Amniotic epithelial cell (primary cell): ENCODE measurements around the gene GAB2.
"Not testable (repeated sequence)": the region's sequence is repeated elsewhere in the genome, so short reads cannot be mapped to it uniquely, and the experiment has no call there.

Source experiments
- DNase-seq: peaks from one replicate; pipeline ENCODE4 v3.0.0-alpha.2; 2010; ENCODE audit warnings: low read depth

The GAB2 gene

DNA sequence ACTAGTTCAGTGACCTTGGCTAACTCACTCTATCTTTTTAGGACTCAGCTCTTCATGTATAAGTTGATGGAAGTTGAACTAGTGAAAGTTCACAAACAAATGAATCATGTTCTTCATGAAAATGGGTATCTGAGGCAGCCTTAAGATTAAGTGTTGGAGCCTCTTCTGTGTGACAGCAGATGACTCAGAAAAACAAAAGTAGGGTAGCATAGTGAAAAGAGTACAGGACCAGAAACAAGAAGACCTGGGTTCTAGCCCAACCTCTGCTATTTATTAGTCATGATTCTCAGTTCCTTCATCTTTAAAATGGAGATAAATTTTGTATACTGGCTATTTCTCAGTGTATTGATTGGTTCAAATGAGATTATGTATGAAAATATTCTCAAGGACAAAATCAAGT, 168.7 kb downstream of the GAB2 start:
- peak; percentile 33 for DNase-seq

DNA sequence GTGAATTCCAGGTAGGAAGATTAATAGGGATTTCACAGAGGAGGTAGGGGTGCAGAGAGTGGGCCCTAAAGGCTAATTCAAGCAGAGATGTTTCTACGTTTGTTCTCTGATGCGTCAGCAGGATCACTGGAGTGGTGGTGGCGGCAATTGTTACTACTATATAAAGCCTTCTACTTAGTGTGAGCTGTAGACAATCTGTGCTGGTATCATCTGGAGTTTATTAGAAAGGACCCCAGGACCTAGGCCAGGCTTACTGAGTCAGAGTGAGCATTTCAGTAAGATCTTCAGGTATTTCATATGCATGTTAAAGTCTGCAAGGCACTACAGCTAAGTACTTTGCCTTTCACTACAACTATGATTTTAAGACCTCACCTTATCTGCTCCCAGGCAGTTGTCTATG, 169.4 kb downstream of the GAB2 start:
- no peak for DNase-seq

DNA sequence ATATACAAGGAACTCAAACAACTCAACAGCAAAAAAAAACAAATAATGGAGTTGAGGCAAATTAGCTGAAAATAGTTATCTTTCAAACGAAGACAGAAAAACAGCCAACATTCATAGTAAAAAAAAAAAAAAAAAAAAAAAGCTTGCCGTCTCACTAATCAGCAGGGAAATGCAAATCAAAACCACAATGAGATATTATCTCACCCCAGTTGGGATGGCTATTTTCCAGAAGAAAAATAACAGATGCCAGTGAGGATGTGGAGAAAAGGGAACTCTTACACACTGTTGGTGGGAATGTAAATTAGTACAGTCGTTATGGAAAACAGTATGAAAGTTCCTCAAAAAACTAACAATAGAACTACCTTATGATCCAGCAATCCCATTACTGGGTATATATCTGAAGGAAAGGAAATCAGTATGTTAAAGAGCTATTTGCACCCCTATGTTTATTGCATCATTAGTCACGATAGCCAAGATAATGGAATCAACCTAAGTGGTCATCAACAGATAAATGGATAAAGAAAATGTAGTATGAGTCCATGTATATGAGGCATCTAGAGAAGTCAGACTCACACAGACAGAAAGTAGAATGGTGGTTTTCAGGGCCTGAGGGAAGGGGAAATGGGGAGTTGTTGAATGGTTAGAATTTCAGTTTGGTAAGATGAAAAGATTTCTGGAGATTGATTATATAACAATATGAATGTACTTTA, 172.9 kb downstream of the GAB2 start:
- peak; percentile 78 for DNase-seq

DNA sequence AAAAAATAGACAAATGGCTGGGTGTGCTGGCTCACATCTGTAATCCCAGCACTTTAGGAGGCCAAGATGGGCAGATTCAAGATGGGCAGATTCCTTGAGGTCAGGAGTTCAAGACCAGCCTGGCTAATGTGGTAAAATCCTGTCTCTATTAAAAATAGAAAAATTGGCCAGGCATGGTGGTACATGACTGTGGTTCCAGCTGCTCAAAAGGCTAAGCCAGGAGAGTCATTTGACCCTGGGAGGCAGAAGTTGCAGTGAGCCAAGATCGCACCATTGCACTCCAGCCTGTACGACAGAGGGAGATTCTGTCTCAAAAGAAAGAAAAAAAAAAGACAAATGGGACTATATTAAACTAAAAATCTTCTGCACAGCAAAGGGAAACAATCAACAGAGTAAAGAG, 173.5 kb downstream of the GAB2 start:
- peak; percentile 55 for DNase-seq

DNA sequence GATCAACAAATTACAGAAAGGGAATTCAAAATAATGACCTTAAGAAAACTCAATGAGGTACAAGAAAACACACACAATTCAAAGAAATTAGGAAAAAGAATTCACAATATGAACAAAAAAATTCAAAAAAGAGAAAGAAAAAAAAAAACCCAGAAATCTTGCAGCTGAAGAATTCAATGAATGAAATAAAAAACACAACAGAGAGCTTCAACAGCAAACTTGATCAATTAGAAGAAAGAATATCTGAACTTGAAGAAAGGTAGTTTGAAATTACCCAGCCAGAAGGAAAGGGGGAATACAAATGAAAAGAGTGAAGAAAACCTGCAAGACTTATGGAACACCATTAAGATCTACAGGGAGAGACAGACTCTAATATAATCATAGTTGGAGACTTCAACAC, 176.1 kb downstream of the GAB2 start:
- DNase-seq = no peak

DNA sequence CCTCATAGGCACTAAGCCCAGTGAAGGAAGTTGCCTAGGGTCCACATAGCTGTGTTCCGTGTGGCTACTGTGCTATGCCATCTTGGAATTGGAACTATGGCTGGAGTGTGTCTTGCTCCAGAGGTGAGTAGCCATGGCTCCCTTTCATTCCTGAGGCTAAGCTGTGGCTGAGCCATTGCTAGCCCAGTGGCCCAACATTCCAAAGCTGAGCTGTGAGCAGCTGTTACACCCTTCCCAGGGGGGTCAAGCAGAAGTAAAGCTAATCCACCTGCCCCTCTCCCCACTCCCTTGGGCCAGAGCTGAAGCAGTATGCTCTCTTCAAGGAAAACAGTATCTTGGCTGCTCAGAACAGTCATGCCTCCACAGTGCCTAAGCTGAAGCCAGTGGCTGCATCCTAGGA, 177.8 kb downstream of the GAB2 start:
- DNase-seq = no peak

DNA sequence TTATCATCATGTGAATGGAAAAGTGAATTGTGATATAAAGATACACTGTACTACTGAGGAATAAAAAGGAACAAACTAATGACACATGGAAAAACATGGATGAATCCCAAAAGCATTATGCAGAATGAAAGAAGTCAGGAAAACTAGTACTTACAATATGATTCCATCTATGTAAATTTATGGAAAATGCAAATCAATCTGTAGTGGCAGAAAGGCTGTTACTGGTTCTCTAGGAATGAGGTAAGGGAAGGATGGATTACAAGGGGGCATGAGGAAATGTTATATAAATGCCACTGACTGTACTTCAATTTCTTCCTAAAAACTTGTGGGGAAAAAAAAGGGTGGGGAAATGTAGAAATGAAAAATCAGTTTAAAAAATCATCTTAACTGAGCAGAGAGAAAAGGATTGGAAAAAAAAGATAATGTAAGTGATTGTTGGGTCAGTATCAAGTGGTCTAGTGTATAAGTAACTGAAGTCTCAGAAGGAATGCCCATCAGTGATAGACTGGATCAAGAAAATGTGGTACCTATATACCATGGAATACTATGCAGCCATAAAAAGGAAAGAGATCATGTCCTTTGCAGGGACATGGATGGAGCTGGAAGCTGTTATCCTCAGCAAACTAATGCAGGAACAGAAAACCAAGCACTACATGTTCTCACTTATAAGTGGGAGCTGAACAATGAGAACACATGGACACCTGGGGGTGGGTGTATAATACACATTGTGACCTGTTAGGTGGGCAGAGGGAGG, 180.2 kb downstream of the GAB2 start:
- DNase-seq = no peak

DNA sequence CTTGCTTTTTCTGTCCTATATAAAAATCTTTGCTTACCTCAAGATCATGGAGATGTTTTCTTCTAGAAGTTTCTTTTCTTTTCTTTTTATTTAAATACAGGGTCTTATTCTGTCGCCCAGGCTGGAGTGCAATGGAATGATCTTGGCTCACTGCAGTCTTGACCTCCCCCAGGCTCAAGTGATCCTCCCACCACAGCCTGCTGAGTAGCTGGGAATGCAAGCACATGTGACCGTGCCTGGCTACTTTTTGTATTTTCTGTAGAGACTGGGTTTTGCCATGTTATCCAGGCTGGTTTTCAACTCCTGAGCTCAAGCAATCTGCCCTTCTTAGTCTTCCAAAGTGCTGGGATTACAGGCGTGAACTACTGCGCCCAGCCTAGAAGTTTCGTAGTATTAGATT, 183.6 kb downstream of the GAB2 start:
- peak; percentile 43 for DNase-seq

DNA sequence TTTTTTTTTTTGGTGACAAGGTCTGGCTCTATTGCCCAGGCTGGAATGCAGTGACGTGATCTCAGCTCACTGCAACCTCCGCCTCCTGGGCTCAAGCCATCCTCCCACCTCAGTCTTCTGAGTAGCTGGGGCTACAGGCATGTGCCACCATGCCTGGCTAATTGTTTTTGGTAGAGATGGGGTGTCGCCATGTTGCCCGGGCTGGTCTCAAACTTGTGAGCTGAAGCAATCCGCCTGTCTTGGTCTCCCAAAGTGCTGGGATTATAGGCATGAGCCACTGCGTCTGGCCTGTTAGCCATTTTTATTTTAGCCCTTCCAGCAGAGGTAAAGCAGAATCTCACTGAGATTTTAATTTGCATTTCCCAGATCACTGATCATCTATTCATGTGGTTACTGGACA, 184.6 kb downstream of the GAB2 start:
- DNase-seq = not testable (repeated sequence)

DNA sequence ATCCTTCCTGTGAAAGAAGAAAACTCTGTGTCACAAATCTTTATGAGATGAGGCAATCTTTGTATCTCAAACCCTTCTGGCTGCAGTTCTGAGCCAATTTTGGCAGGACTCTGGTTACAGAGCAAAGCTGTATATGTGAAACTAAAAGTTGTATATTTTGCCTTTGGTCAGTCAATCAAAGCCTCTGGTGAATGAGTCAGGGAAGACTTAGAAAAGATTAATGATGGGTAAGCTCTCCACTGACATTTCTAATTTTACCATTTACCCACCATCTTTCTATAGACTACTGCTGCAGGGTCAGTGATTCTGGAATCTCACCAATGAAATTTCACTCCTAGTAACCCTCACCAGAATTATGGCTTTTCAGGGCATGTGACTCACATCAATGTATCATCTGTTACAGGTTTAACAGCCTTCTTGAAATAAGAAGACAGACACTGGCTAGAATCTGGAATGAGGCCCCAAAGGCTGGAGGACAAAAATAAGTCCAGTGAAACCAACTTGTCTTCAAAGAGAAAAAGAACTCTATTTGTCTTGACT, 185.6 kb downstream of the GAB2 start:
- DNase-seq = peak; percentile 73

DNA sequence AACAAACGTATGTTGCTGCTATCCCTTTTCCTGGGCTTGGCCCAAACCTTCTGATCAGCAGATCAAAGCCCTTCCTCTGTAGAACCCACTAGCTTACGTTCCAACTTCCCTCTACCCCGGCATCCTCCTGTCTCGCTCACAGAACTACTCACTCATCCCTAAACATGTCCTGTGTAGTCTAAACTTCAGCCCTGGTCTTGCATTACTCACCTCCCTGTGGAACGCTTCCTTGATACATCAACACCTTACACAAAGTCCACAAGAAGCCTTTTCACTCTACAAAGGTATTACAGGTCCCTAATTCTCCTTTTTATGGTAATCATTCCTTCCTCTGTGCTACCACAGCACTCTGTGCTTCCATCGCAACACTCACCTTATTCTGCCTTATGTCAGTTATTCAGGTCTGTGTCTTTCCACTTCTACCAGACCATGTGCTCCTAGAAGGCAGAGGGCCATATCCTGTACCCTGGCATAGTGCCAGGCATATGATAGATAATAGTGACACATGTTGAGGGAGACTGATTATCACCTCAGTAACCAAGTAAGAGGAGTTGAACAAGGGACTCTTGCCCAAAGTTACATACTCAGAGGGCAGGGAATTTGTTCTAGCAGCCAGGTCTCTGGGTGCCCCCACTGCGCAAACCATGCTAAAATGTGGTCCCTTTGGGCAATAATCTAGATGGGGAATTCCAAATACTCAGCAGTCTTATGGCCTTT, 187.3 kb downstream of the GAB2 start:
- DNase-seq = no peak

DNA sequence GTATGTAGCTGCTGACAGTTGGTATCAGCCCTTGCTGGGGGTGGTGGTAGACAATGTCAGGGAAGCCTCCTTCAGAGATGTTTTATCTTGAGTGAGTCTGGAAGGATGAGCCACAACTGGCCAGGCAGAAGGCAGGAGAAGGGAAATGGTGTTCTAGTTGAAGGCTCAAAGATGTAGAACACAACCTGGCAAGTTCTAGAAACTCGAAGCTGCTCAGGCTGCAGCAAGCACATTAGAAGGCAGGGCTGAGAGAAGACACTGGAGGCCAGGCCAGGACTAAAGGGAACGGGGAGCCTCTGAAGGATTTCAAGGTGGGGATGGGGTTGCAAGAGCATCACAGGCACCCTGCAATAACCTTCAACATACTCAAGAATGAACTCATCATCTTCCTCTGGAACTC, 188.5 kb downstream of the GAB2 start:
- DNase-seq = no peak

DNA sequence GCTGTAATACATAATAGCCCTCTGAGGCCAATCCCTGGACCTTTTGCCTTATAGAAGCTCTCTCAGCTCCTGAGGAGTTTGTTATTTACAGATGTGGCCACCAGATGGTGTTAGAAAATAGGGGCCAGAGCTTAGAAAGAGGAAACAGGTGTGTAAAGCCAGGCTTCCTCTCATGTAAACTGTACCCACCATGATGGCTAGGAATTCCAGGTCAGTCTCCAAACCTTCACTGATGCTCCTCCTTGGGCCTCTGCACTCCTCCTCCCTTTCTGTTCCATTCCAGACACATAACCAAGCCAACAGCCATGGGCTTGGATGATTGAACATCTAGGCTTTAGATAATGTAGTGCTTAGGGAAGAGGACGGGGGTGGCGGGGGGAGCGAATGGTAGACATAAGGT, 189.2 kb downstream of the GAB2 start:
- peak; percentile 59 for DNase-seq

DNA sequence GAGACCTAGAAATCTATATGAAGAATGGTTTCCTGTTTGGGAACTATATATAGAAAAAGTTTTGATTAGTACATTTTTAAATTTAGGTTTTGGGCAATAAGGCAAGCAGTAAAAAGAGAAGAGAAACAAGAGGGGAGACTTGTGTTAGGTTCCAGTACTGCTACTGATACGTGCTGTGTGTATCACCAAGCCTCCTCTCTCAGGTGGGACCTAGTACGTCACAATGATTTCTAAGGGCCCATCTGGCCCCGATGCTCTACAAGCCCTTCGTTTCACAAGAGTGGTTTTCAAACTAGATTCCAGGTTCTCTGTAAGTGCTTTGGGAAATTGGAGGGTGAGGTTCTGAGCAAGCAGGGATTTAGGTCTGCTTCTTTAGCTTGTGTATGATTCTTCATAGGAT, 189.7 kb downstream of the GAB2 start:
- DNase-seq = no peak

DNA sequence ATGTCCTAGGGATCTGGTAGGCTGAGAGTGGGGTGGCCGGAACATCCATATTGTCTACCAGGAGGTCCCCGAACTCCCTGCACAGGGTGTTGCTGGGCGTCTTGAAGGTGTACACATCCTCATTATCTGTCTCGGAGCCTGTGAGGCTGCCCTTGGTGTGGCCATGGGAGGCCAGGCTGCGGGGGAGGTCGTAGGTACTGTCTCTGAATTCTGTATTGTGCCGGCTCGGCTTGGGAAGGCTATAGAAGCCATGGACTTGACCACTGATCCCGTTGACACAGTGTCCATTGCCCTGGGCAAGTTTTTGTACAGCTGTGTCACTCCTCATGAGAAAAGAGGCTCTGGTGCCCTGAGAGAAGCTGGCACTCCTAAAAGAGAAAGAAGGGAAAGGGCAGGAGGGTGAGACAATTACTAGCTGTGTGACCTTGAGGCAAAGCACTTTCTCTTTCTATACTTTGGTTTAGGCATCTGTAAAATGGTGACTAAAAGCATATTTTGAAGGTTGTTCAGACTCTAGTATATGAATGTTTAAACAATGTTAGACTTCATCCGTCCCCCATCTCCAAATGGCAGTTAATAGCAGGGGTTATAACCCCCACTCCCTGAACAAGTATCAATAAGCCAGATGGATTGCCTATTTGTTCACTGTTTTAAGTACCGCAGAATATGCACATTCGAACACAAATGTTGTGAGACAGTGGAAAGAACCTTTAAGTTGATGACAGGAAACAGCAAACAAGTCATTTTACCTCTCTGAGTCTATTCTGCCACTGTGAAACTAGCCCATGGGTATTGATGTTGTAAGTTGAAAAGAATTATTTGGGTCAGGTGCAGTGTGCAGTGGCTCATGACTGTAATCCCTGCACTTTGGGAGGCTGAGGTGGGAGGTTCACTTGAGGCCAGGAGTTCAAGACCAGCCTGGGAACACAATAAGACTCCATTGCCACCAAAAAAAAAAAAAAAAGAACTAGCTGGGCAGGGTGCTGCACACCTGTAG, 190.6 kb downstream of the GAB2 start:
- no peak for DNase-seq

DNA sequence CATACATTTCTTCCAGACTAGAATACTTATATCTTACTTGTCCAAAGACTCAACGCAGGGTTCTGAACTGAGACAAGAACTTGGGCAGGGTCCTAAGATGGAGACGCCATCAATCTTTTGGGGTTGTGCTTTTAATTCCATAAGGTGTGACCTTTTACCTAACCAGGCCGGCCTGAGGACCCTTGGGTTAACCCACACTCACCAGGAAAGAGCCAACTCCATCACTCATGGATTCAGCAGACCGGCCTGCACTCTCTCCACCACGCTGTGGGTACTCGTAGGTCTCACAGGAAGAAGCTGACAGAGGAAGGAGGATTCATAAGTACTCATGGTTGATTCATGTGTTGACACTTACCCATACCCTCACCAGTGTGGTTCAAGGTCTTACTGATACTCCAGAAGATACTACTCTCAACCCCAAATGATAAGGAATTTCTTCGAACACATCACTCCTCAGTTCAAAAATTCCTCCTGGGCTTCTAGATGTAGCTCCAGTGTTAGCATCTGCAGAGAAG, 192.7 kb downstream of the GAB2 start:
- no peak for DNase-seq

DNA sequence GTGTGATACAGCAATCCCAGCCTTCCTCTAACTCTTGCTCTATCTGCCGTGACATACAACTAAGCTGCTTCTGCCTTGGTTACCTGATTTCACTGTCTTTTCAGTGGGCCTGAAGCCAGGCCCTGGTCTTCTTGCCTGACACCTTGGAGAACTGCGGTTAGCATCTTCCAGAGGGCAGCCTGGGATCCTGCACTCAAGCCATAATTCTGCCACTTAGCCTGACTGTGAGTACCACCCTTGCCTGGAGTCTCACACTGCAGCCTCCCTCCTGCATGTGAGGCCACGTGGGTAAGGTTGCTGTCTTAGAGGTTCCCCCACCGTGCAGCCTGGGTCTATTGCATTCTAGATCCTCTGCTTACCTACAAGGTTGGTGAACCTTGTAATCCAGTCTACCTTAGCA, 193.1 kb downstream of the GAB2 start:
- DNase-seq = no peak

DNA sequence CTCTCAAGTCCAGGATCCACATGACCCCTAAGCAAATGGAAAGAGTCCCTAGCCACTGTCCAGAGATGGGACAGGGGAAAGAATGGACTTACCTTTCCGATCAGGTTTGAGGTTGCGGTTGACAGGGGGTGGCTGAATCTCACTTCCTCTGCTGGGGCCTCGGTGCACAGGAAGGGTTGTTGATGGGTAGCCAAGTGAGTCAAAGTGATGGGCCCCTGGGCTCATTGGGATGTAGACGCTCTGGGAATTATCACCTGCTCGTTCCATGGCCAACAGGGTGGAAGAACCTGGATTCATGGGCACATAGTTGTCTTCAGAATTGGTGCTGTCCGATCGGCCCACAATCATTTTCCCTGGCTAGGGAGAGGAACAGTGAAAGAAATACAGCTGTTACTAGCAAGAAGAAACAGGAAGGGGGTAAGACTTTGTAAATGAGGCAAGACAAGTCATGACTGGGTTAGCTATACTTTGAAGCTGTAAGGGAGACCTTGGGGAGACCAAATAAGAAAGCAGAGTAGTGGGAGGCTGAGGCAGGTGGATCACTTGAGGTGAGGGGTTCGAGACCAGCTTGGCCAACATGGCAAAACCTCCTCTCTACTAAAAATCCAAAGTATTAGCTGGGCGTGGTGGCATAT, 194.2 kb downstream of the GAB2 start:
- no peak for DNase-seq

DNA sequence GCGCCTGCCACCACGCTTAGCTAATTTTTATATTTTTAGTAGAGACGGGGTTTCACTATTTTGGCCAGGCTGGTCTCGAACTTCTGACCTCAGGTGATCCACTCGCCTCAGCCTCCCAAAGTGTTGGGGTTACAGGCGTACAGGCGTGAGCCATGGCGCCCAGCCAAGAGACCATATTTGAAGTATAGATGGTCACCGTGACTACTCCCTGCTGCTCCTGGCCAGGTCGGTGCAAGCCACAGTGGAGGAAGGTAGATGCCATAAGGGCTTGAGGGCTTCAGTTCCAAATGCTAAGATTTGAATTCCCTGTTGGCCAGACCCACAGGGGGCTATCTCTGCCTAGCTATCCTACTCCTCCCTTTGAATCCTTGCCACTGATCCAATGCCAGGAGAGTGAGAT, 194.9 kb downstream of the GAB2 start:
- DNase-seq = not testable (repeated sequence)

DNA sequence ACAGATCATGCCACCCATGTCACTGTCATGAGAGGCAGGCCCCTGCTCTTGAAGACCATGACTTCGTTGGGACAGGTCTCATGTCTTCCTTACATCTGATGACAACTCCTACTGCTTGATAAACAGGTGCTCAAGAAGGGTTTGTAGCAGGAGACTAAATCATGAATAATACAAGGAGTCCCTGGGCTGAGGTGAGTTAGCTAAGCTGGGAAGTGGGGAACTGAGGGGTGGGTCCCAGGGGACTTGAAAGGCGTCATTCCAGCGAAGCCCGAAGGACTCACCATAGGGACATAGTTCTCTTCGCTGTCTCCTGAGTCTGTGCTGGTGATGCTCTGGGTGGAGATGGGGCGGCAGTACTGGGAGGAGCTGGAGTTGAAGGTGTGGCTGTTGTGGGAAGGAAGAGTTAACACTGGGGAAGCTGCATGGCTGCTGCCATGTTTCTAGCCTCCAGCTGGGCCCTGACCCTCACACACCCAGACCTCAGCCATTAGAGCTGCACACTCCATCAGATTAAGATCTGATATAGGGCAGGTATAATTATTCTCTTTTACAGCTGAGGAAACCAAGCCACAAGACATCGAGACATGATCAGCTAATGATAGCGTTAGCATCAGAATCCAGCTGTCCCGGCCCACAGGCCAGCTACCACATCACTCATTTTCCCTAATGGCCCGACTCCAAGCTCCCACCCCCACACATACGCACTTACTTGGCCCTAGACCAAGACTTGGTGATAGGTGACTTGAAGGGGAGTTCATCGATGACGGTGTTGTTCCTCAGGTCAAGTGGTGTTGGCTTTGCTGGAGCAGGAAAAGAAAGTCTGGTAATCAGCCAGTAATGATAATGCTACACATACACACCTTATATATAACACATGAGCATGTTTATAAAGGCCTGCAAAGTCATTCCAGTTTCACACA, 196.0 kb downstream of the GAB2 start:
- DNase-seq = no peak
